Effector memory CD4-positive, alpha-beta T cell (primary cell): ENCODE measurements around the gene PLB1.

ENCODE experiments used
- DNase-seq, 3 donors: peaks; one replicate each; pipeline ENCODE4 v3.0.0-alpha.2; 2020
- H3K27ac ChIP-seq: 2 replicates; pipeline ENCODE4 v1.7.0; 2013; ENCODE audit warnings: mild to moderate bottlenecking, low read length, moderate library complexity; ENCODE audit not compliant: insufficient read depth, poor library complexity, severe bottlenecking
- H3K27me3 ChIP-seq: replicated peaks from 2 replicates; pipeline ENCODE4 v1.7.0; 2013; ENCODE audit warnings: mild to moderate bottlenecking, low read length; ENCODE audit not compliant: insufficient read depth, control insufficient read depth, poor library complexity, severe bottlenecking
- H3K36me3 ChIP-seq: 2 replicates; pipeline ENCODE4 v1.7.0; 2013; ENCODE audit warnings: mild to moderate bottlenecking, low read length, moderate library complexity; ENCODE audit not compliant: control insufficient read depth, insufficient read depth
- H3K4me1 ChIP-seq: 2 replicates; pipeline ENCODE4 v1.7.0; 2013; ENCODE audit warnings: low read length, mild to moderate bottlenecking; ENCODE audit not compliant: control insufficient read depth, insufficient read depth, poor library complexity, severe bottlenecking
- H3K4me3 ChIP-seq: 2 replicates; pipeline ENCODE4 v1.7.0; 2013; ENCODE audit warnings: low read length, low read depth, mild to moderate bottlenecking; ENCODE audit not compliant: insufficient read depth, poor library complexity, severe bottlenecking
- H3K9me3 ChIP-seq: 2 replicates; pipeline ENCODE4 v1.7.0; 2013; ENCODE audit warnings: mild to moderate bottlenecking, low read length, moderate library complexity; ENCODE audit not compliant: control insufficient read depth

The PLB1 gene

GRCh38 chr2:28528206-28528605, 32.3 kb downstream of the PLB1 start:
- Histone ChIP-seq H3K4me3 (no peak overlapping the region), H3K27ac (no peak overlapping the region), H3K36me3 (no peaks in the 10 kb centered on the region), H3K27me3 (no peaks in the 10 kb centered on the region), H3K9me3 (no peaks in the 10 kb centered on the region), H3K4me1 (no peaks in the 10 kb centered on the region)
- no peak for DNase-seq

GRCh38 chr2:28530782-28531181, 34.9 kb downstream of the PLB1 start:
- DNase-seq, result no peak

GRCh38 chr2:28532399-28532798, 36.5 kb downstream of the PLB1 start:
- no peaks in the 10 kb centered on the region for H3K9me3 ChIP-seq
- no peak overlapping the region for H3K27ac ChIP-seq
- no peaks in the 10 kb centered on the region for H3K27me3 ChIP-seq
- no peaks in the 10 kb centered on the region for H3K36me3 ChIP-seq
- no peak overlapping the region for H3K4me3 ChIP-seq
- no peaks in the 10 kb centered on the region for H3K4me1 ChIP-seq
- no peak for DNase-seq

More at GRCh38 chr2:28530782-28531181, 34.9 kb downstream of the PLB1 start:
- no peaks in the 10 kb centered on the region for H3K36me3 ChIP-seq
- no peak overlapping the region for H3K4me3 ChIP-seq
- H3K27ac ChIP-seq, result no peak overlapping the region
- no peaks in the 10 kb centered on the region for H3K27me3 ChIP-seq
- no peaks in the 10 kb centered on the region for H3K9me3 ChIP-seq
- no peaks in the 10 kb centered on the region for H3K4me1 ChIP-seq

- Histone ChIP-seq H3K4me3 (no peak overlapping the region), H3K9me3 (no peaks in the 10 kb centered on the region), H3K27me3 (no peaks in the 10 kb centered on the region), H3K27ac (no peak overlapping the region), H3K4me1 (no peaks in the 10 kb centered on the region), H3K36me3 (no peaks in the 10 kb centered on the region)
- DNase-seq, result no peak
Measured at GRCh38 chr2:28533044-28533680, 37.3 kb downstream of the PLB1 start.

GRCh38 chr2:28534817-28535216, 39.0 kb downstream of the PLB1 start:
- Histone ChIP-seq H3K27me3 (no peaks in the 10 kb centered on the region), H3K36me3 (no peaks in the 10 kb centered on the region), H3K9me3 (no peaks in the 10 kb centered on the region), H3K4me1 (no peaks in the 10 kb centered on the region), H3K27ac (no peak overlapping the region), H3K4me3 (no peak overlapping the region)
- no peak for DNase-seq

- DNase-seq, result no peak
- Histone ChIP-seq H3K4me3 (no peak overlapping the region), H3K4me1 (no peaks in the 10 kb centered on the region), H3K9me3 (no peaks in the 10 kb centered on the region), H3K27me3 (no peaks in the 10 kb centered on the region), H3K36me3 (no peaks in the 10 kb centered on the region), H3K27ac (no peak overlapping the region)
Measured at GRCh38 chr2:28538134-28538533, 42.3 kb downstream of the PLB1 start.

- no peaks in the 10 kb centered on the region for H3K4me1 ChIP-seq
- no peaks in the 10 kb centered on the region for H3K36me3 ChIP-seq
- H3K4me3 ChIP-seq, result no peak overlapping the region
Measured at GRCh38 chr2:28538652-28539051, 42.8 kb downstream of the PLB1 start.

GRCh38 chr2:28539118-28539541, 43.3 kb downstream of the PLB1 start:
- H3K4me1 ChIP-seq, result peaks cover 1% of the 10 kb centered on the region
- H3K27ac ChIP-seq, result no peak overlapping the region
- no peaks in the 10 kb centered on the region for H3K9me3 ChIP-seq
- H3K27me3 ChIP-seq, result no peaks in the 10 kb centered on the region
- no peak for DNase-seq
- H3K36me3 ChIP-seq, result no peaks in the 10 kb centered on the region
- no peak overlapping the region for H3K4me3 ChIP-seq

More at GRCh38 chr2:28538652-28539051, 42.8 kb downstream of the PLB1 start:
- no peak for DNase-seq
- no peak overlapping the region for H3K27ac ChIP-seq
- no peaks in the 10 kb centered on the region for H3K27me3 ChIP-seq
- H3K9me3 ChIP-seq, result no peaks in the 10 kb centered on the region

GRCh38 chr2:28543316-28544035, 47.6 kb downstream of the PLB1 start:
- H3K4me1 ChIP-seq, result peaks cover 25% of the 10 kb centered on the region
- no peaks in the 10 kb centered on the region for H3K27me3 ChIP-seq
- H3K4me3 ChIP-seq, result no peak overlapping the region
- DNase-seq, result no peak
- no peak overlapping the region for H3K27ac ChIP-seq
- no peaks in the 10 kb centered on the region for H3K9me3 ChIP-seq
- no peaks in the 10 kb centered on the region for H3K36me3 ChIP-seq

GRCh38 chr2:28544036-28544346, 48.1 kb downstream of the PLB1 start:
- H3K36me3 ChIP-seq, result no peaks in the 10 kb centered on the region
- H3K4me1 ChIP-seq, result peaks cover 25% of the 10 kb centered on the region
- H3K4me3 ChIP-seq, result no peak overlapping the region
- H3K9me3 ChIP-seq, result no peaks in the 10 kb centered on the region
- no peak for DNase-seq
- no peak overlapping the region for H3K27ac ChIP-seq
- no peaks in the 10 kb centered on the region for H3K27me3 ChIP-seq
